ENCODE results near the gene TNS3.

TNS3 gene

GRCh38 chr7:47380325-47381133 lies 201.4 kb downstream of the TNS3 start:
- no peaks in the 10 kb centered on the region for H3K9me3 Mint-ChIP-seq (ENCODE audit: low read depth)
- no peak overlapping the region for H3K27ac Mint-ChIP-seq
- no peak overlapping the region for H3K4me3 Mint-ChIP-seq
- H3K36me3 Mint-ChIP-seq: no peaks in the 10 kb centered on the region
- H3K27me3 Mint-ChIP-seq: peaks cover 8% of the 10 kb centered on the region
- no peaks in the 10 kb centered on the region for H3K4me1 Mint-ChIP-seq (ENCODE audit: low read depth)

GRCh38 chr7:47379629-47380324 lies 202.1 kb downstream of the TNS3 start:
- H3K4me1 Mint-ChIP-seq (ENCODE audit: low read depth): no peaks in the 10 kb centered on the region
- no peaks in the 10 kb centered on the region for H3K9me3 Mint-ChIP-seq (ENCODE audit: low read depth)
- H3K36me3 Mint-ChIP-seq: no peaks in the 10 kb centered on the region
- no peak overlapping the region for H3K4me3 Mint-ChIP-seq
- H3K27ac Mint-ChIP-seq: no peak overlapping the region
- peaks cover 8% of the 10 kb centered on the region for H3K27me3 Mint-ChIP-seq

GRCh38 chr7:47378728-47379395 lies 203.0 kb downstream of the TNS3 start:
- no peaks in the 10 kb centered on the region for H3K36me3 Mint-ChIP-seq
- H3K27ac Mint-ChIP-seq: no peak overlapping the region
- no peak overlapping the region for H3K4me3 Mint-ChIP-seq
- H3K27me3 Mint-ChIP-seq: peaks cover 8% of the 10 kb centered on the region
- H3K9me3 Mint-ChIP-seq (ENCODE audit: low read depth): no peaks in the 10 kb centered on the region
- H3K4me1 Mint-ChIP-seq (ENCODE audit: low read depth): no peaks in the 10 kb centered on the region

GRCh38 chr7:47377741-47378140 lies 204.2 kb downstream of the TNS3 start:
- no peak overlapping the region for H3K27ac Mint-ChIP-seq
- H3K36me3 Mint-ChIP-seq: no peaks in the 10 kb centered on the region
- peaks cover 2% of the 10 kb centered on the region for H3K27me3 Mint-ChIP-seq
- H3K4me3 Mint-ChIP-seq: no peak overlapping the region
- H3K9me3 Mint-ChIP-seq (ENCODE audit: low read depth): no peaks in the 10 kb centered on the region
- H3K4me1 Mint-ChIP-seq (ENCODE audit: low read depth): no peaks in the 10 kb centered on the region

- no peak overlapping the region for H3K27ac Mint-ChIP-seq
- no peaks in the 10 kb centered on the region for H3K4me1 Mint-ChIP-seq (ENCODE audit: low read depth)
- no peak overlapping the region for H3K4me3 Mint-ChIP-seq
- no peaks in the 10 kb centered on the region for H3K9me3 Mint-ChIP-seq (ENCODE audit: low read depth)
- peaks cover 2% of the 10 kb centered on the region for H3K27me3 Mint-ChIP-seq
- H3K36me3 Mint-ChIP-seq: no peaks in the 10 kb centered on the region
Observed at GRCh38 chr7:47376991-47377616, 204.8 kb downstream of the TNS3 start.

GRCh38 chr7:47375121-47375938 lies 206.6 kb downstream of the TNS3 start:
- H3K9me3 Mint-ChIP-seq (ENCODE audit: low read depth): no peaks in the 10 kb centered on the region
- H3K4me1 Mint-ChIP-seq (ENCODE audit: low read depth): no peaks in the 10 kb centered on the region
- H3K27ac Mint-ChIP-seq: no peak overlapping the region
- no peak overlapping the region for H3K4me3 Mint-ChIP-seq
- no peaks in the 10 kb centered on the region for H3K36me3 Mint-ChIP-seq
- H3K27me3 Mint-ChIP-seq: peaks cover 2% of the 10 kb centered on the region

- no peaks in the 10 kb centered on the region for H3K9me3 Mint-ChIP-seq (ENCODE audit: low read depth)
- peaks cover 2% of the 10 kb centered on the region for H3K27me3 Mint-ChIP-seq
- H3K36me3 Mint-ChIP-seq: no peaks in the 10 kb centered on the region
- no peaks in the 10 kb centered on the region for H3K4me1 Mint-ChIP-seq (ENCODE audit: low read depth)
- H3K27ac Mint-ChIP-seq: no peak overlapping the region
- no peak overlapping the region for H3K4me3 Mint-ChIP-seq
Observed at GRCh38 chr7:47374538-47374937, 207.4 kb downstream of the TNS3 start.

- Mint-ChIP-seq H3K4me3 (no peak overlapping the region), H3K4me1 (ENCODE audit: low read depth) (no peaks in the 10 kb centered on the region), H3K27me3 (peaks cover 2% of the 10 kb centered on the region), H3K27ac (no peak overlapping the region), H3K9me3 (ENCODE audit: low read depth) (no peaks in the 10 kb centered on the region), H3K36me3 (no peaks in the 10 kb centered on the region)
Observed at GRCh38 chr7:47373871-47374451, 207.9 kb downstream of the TNS3 start.

GRCh38 chr7:47371733-47372368 lies 210.1 kb downstream of the TNS3 start:
- Mint-ChIP-seq H3K9me3 (ENCODE audit: low read depth) (no peaks in the 10 kb centered on the region), H3K4me1 (ENCODE audit: low read depth) (no peaks in the 10 kb centered on the region), H3K27me3 (peaks cover 2% of the 10 kb centered on the region), H3K36me3 (no peaks in the 10 kb centered on the region), H3K4me3 (no peak overlapping the region), H3K27ac (no peak overlapping the region)

GRCh38 chr7:47371317-47371716 lies 210.6 kb downstream of the TNS3 start:
- Mint-ChIP-seq H3K27ac (no peak overlapping the region), H3K4me3 (no peak overlapping the region), H3K36me3 (no peaks in the 10 kb centered on the region), H3K9me3 (ENCODE audit: low read depth) (no peaks in the 10 kb centered on the region), H3K27me3 (peaks cover 2% of the 10 kb centered on the region), H3K4me1 (ENCODE audit: low read depth) (no peaks in the 10 kb centered on the region)

- H3K4me3 Mint-ChIP-seq: no peak overlapping the region
- H3K4me1 Mint-ChIP-seq (ENCODE audit: low read depth): no peaks in the 10 kb centered on the region
- H3K27ac Mint-ChIP-seq: no peak overlapping the region
- H3K36me3 Mint-ChIP-seq: no peaks in the 10 kb centered on the region
- H3K9me3 Mint-ChIP-seq (ENCODE audit: low read depth): no peaks in the 10 kb centered on the region
- no peaks in the 10 kb centered on the region for H3K27me3 Mint-ChIP-seq
Observed at GRCh38 chr7:47370461-47371042, 211.4 kb downstream of the TNS3 start.

- Mint-ChIP-seq H3K27me3 (no peaks in the 10 kb centered on the region), H3K27ac (no peak overlapping the region), H3K9me3 (ENCODE audit: low read depth) (no peaks in the 10 kb centered on the region), H3K4me1 (ENCODE audit: low read depth) (no peaks in the 10 kb centered on the region), H3K36me3 (no peaks in the 10 kb centered on the region), H3K4me3 (no peak overlapping the region)
Observed at GRCh38 chr7:47369736-47370135, 212.2 kb downstream of the TNS3 start.

GRCh38 chr7:47368190-47368812 lies 213.6 kb downstream of the TNS3 start:
- Mint-ChIP-seq H3K36me3 (no peaks in the 10 kb centered on the region), H3K4me3 (no peak overlapping the region), H3K9me3 (ENCODE audit: low read depth) (no peaks in the 10 kb centered on the region), H3K27me3 (no peaks in the 10 kb centered on the region), H3K4me1 (ENCODE audit: low read depth) (no peaks in the 10 kb centered on the region), H3K27ac (no peak overlapping the region)

Data from activated naive CD8-positive, alpha-beta T cell (primary cell).